Progenitor cell of endocrine pancreas (in vitro differentiated cells): ENCODE measurements around the gene FRY. TPM values are rescaled to one million over a fixed set of nuclear protein-coding genes. Genes with fewer than 3 reads are reported as not detected.

Experiments
- DNase-seq: peaks from one replicate; pipeline ENCODE4 v3.0.0; 2021; ENCODE audit warnings: low spot score; ENCODE audit not compliant: unreplicated experiment
- H3K27ac Mint-ChIP-seq: 2 replicates; pipeline ENCODE4 v1.8.0; 2021; ENCODE audit warnings: mild to moderate bottlenecking, moderate library complexity, mixed read lengths
- H3K27me3 Mint-ChIP-seq: 2 replicates; pipeline ENCODE4 v1.8.0; 2021; ENCODE audit warnings: mixed read lengths
- H3K36me3 Mint-ChIP-seq: 2 replicates; pipeline ENCODE4 v1.8.0; 2022; ENCODE audit warnings: mixed read lengths; ENCODE audit not compliant: insufficient read depth
- H3K4me1 Mint-ChIP-seq: 2 replicates; pipeline ENCODE4 v1.8.0; 2021; ENCODE audit warnings: low read depth, mixed read lengths
- H3K4me3 Mint-ChIP-seq: 2 replicates; pipeline ENCODE4 v1.8.0; 2021; ENCODE audit warnings: low read depth, mild to moderate bottlenecking, moderate library complexity, mixed read lengths
- H3K9me3 Mint-ChIP-seq: 2 replicates; pipeline ENCODE4 v1.8.0; 2021; ENCODE audit warnings: low read depth, mixed read lengths
- total RNA-seq: library from RNA; stranded (reverse); gene quantifications from 2 replicates; pipeline ENCODE4 v1.2.1, GENCODE V29; 2021
- TF ChIP-seq, protein P1 (sequence below): fragments of 200-600 bp; sonication (generic); IDR thresholded peaks from one replicate; pipeline ENCODE4 v1.5.0; 2021; ENCODE audit warnings: antibody characterized with exemption, mild to moderate bottlenecking; ENCODE audit not compliant: unreplicated experiment

FRY gene
- total RNA-seq, 1 donor from 2014 or later = 14.3 TPM

DNA sequence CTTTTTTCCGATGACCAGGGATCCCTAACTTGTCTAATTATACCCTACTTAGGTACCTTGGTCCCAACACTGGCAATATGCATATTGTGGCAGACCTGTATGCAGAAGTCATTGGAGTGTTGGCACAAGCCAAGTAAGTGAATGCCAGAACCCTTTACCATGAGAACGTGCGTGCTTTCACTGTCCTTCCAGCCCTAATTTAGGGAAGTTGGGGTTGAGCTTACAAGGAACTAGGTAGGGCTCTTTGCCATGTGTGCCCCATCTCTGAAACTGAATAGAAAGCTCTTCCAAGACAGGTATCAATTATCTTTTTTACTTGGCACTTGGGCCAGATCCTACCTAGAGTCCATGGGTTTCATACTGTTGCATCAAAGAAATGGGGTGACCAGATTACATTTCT lies 93.2 kb downstream of the FRY start:
- no peak for DNase-seq
- no peak overlapping the region for H3K27ac Mint-ChIP-seq
- H3K4me3 Mint-ChIP-seq = no peak overlapping the region
- no peaks in the 10 kb centered on the region for H3K27me3 Mint-ChIP-seq
- TF ChIP-seq, protein P1, sequence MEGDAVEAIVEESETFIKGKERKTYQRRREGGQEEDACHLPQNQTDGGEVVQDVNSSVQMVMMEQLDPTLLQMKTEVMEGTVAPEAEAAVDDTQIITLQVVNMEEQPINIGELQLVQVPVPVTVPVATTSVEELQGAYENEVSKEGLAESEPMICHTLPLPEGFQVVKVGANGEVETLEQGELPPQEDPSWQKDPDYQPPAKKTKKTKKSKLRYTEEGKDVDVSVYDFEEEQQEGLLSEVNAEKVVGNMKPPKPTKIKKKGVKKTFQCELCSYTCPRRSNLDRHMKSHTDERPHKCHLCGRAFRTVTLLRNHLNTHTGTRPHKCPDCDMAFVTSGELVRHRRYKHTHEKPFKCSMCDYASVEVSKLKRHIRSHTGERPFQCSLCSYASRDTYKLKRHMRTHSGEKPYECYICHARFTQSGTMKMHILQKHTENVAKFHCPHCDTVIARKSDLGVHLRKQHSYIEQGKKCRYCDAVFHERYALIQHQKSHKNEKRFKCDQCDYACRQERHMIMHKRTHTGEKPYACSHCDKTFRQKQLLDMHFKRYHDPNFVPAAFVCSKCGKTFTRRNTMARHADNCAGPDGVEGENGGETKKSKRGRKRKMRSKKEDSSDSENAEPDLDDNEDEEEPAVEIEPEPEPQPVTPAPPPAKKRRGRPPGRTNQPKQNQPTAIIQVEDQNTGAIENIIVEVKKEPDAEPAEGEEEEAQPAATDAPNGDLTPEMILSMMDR = no peak
- peaks cover 16% of the 10 kb centered on the region for H3K36me3 Mint-ChIP-seq
- peaks cover 24% of the 10 kb centered on the region for H3K9me3 Mint-ChIP-seq
- H3K4me1 Mint-ChIP-seq = no peaks in the 10 kb centered on the region

DNA sequence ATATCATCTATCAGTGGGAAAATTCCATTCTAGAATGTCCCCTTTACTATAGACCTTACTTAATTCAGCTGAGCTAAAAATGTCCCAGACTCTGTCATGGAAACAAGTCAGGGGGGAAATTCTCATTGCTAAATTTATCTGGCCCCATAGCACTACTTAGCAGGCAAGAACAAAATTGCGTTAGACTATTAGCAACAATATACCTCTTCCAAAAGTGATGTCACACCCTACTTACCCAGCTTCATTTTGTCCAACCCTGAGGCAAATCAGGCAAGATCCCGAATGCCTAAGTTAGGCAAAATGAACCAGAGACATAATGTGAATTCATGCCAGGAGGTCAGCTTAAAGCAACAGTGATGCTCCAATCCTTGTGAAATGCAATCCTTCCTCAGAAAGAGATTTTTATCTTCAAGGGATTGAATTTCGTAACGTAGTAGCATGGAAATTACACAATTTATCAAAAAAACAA lies 93.7 kb downstream of the FRY start:
- H3K9me3 Mint-ChIP-seq = peaks cover 24% of the 10 kb centered on the region
- no peaks in the 10 kb centered on the region for H3K27me3 Mint-ChIP-seq
- DNase-seq = no peak
- peaks cover 16% of the 10 kb centered on the region for H3K36me3 Mint-ChIP-seq
- H3K27ac Mint-ChIP-seq = no peak overlapping the region
- H3K4me3 Mint-ChIP-seq = no peak overlapping the region
- H3K4me1 Mint-ChIP-seq = no peaks in the 10 kb centered on the region
- TF ChIP-seq, protein P1 = no peak

DNA sequence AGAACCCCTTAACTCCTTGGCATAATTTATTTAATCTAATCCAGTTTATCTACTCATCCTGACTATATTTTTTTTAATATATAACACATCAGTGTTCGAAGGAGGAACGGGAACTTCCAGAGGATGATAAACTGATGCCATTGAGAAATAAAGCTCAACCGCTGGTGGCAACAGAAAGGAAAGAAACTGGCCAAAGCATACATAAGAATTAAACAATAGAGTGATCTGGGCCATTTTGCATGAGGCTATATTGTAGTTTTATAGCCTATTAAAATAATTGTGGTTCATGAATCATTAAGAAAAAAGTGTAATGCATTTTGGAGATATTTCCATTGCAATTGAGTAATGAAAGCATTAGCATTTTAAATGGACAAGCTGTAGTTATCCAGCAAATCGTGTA lies 94.2 kb downstream of the FRY start:
- H3K4me3 Mint-ChIP-seq = no peak overlapping the region
- DNase-seq = no peak
- H3K27ac Mint-ChIP-seq = no peak overlapping the region
- no peaks in the 10 kb centered on the region for H3K4me1 Mint-ChIP-seq
- no peaks in the 10 kb centered on the region for H3K27me3 Mint-ChIP-seq
- TF ChIP-seq, protein P1 = no peak
- peaks cover 24% of the 10 kb centered on the region for H3K9me3 Mint-ChIP-seq
- peaks cover 15% of the 10 kb centered on the region for H3K36me3 Mint-ChIP-seq

DNA sequence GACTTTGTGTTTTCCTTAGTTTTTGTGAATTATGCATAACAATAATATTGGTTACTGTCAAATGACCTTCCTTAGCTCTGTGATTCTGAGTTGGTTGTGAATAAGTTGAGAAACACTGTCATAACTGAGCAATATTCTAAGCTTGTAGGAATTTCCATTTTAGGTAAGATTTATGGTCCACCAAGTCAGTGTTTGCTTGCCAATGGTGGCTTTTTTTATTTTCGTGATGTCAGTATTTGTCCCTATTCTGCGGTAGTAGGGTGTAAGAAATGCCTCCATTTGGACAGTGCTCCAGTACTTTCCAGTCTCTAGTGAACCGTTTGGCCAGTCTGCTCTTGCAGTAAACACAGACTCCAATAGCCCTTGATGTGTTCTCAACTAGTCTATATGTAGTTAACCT lies 94.7 kb downstream of the FRY start:
- TF ChIP-seq, protein P1 = no peak
- Mint-ChIP-seq H3K27me3 (no peaks in the 10 kb centered on the region), H3K4me3 (no peak overlapping the region), H3K9me3 (peaks cover 20% of the 10 kb centered on the region), H3K4me1 (no peaks in the 10 kb centered on the region), H3K36me3 (peaks cover 11% of the 10 kb centered on the region), H3K27ac (no peak overlapping the region)
- no peak for DNase-seq

DNA sequence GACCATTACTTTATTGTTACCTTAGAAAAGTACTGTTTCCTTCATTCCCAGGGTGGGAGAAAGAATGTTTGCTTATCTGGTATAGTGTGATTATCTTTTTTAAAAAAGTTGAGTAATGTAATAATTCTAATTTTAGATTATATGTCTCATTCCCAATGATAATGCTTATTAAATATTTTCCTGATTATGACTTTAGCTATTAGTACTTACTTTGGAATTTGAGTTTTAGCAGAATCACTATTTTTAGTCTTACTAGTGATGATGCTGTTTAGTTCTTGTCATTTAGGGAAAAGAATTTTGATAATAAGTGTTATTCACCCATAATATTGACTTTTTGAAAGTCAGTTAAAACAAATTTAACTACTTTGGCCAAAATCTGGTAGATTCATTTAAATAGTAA lies 95.2 kb downstream of the FRY start:
- no peak overlapping the region for H3K4me3 Mint-ChIP-seq
- H3K9me3 Mint-ChIP-seq = peaks cover 15% of the 10 kb centered on the region
- H3K36me3 Mint-ChIP-seq = peaks cover 9% of the 10 kb centered on the region
- no peaks in the 10 kb centered on the region for H3K4me1 Mint-ChIP-seq
- no peak overlapping the region for H3K27ac Mint-ChIP-seq
- TF ChIP-seq, protein P1 = no peak
- no peak for DNase-seq
- no peaks in the 10 kb centered on the region for H3K27me3 Mint-ChIP-seq
